ENCODE data around the gene TAF4.
"Not testable (repeated sequence)": the region's sequence is repeated elsewhere in the genome, so short reads cannot be mapped to it uniquely, and the experiment has no call there.

TAF4 gene

GRCh38 chr20:62063315-62063980, 2.2 kb downstream of the TAF4 start:
- Histone ChIP-seq H3K4me1 (ENCODE audit: control insufficient read depth, insufficient read depth, low read length) (peaks cover 29% of the 10 kb centered on the region), H3K9ac (ENCODE audit: low read length) (peak overlapping the region; percentile 22), H3K9me3 (ENCODE audit: control insufficient read depth, insufficient read depth, low read depth, low read length) (no peaks in the 10 kb centered on the region), H3K27ac (ENCODE audit: low read depth, low read length) (no peak overlapping the region), H3K27me3 (ENCODE audit: control insufficient read depth, insufficient read depth, low read length) (no peaks in the 10 kb centered on the region), H3K4me3 (ENCODE audit: low read depth, low read length) (peak overlapping the region; percentile 60), H3K36me3 (ENCODE audit: control insufficient read depth, insufficient read depth, low read length) (0 out of 2 replicates have a peak, but pooled peaks cover 2% of the 10 kb centered on the region)

DNA sequence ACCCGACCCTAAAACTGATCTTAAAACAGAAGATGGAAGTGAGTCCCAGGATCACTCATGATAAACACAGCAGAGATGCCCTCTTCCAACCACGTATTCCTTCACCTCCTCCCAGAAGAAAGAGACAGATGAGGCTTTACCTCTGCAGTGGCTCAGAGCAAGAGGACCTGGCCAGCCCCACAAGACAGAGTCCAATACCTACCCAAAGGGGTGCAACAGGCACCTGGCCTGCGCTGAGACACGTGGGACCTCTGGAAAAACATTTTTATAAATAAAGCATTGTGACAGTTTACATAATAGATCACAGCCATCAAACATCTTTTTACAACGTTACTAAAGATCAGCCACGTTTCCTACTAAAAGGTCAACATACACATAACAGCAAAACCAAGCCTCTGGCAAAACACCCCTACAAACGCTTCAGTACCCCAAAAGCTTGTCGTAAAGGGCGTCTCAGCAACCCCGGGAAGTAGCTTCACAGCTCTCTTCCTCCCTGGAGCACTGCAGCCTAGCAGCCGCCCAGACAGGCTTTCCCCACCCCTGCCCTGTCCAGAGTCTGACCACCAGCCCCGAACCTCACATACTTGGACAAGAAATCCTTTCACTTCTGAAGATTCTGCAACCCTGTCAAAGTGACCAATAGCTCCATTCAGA, 2.9 kb downstream of the TAF4 start:
- Histone ChIP-seq H3K27me3 (ENCODE audit: control insufficient read depth, insufficient read depth, low read length) (no peaks in the 10 kb centered on the region), H3K4me1 (ENCODE audit: control insufficient read depth, insufficient read depth, low read length) (peaks cover 28% of the 10 kb centered on the region), H3K4me3 (ENCODE audit: low read depth, low read length) (peak overlapping the region; percentile 60), H3K9me3 (ENCODE audit: control insufficient read depth, insufficient read depth, low read depth, low read length) (no peaks in the 10 kb centered on the region), H3K27ac (ENCODE audit: low read depth, low read length) (no peak overlapping the region), H3K36me3 (ENCODE audit: control insufficient read depth, insufficient read depth, low read length) (0 out of 2 replicates have a peak, but pooled peaks cover 2% of the 10 kb centered on the region), H3K9ac (ENCODE audit: low read length) (no peak overlapping the region)

DNA sequence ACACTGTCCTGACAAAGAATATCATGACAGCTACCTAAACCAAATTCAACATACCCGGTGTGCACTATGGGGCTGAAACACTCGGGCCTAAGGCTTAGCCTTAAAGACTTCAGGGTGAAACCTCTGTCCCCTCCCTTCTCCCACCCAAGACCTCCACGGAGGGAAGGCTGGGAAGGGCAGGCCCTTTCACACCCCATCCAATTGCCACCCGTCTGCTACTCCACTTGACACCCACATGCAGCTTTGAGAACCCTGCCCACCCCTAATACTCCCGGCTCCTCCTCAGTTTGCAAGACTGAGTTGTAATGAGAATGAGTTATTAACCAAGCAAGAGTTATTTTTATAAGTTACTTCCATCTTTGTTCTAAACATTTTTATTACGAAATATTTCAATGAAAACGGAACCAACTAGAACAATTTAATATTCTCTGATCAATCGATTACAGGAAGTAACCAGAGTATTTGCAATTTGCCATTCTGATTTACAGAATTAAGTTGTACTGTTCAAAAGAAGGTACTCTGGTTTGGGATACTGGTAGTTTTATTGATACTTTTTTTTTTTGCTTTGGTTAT, 3.7 kb downstream of the TAF4 start:
- Histone ChIP-seq H3K9ac (ENCODE audit: low read length) (no peak overlapping the region), H3K36me3 (ENCODE audit: control insufficient read depth, insufficient read depth, low read length) (0 out of 2 replicates have a peak, but pooled peaks cover 2% of the 10 kb centered on the region), H3K27me3 (ENCODE audit: control insufficient read depth, insufficient read depth, low read length) (no peaks in the 10 kb centered on the region), H3K4me1 (ENCODE audit: control insufficient read depth, insufficient read depth, low read length) (peaks cover 21% of the 10 kb centered on the region), H3K9me3 (ENCODE audit: control insufficient read depth, insufficient read depth, low read depth, low read length) (no peaks in the 10 kb centered on the region), H3K4me3 (ENCODE audit: low read depth, low read length) (no peak overlapping the region), H3K27ac (ENCODE audit: low read depth, low read length) (no peak overlapping the region)

DNA sequence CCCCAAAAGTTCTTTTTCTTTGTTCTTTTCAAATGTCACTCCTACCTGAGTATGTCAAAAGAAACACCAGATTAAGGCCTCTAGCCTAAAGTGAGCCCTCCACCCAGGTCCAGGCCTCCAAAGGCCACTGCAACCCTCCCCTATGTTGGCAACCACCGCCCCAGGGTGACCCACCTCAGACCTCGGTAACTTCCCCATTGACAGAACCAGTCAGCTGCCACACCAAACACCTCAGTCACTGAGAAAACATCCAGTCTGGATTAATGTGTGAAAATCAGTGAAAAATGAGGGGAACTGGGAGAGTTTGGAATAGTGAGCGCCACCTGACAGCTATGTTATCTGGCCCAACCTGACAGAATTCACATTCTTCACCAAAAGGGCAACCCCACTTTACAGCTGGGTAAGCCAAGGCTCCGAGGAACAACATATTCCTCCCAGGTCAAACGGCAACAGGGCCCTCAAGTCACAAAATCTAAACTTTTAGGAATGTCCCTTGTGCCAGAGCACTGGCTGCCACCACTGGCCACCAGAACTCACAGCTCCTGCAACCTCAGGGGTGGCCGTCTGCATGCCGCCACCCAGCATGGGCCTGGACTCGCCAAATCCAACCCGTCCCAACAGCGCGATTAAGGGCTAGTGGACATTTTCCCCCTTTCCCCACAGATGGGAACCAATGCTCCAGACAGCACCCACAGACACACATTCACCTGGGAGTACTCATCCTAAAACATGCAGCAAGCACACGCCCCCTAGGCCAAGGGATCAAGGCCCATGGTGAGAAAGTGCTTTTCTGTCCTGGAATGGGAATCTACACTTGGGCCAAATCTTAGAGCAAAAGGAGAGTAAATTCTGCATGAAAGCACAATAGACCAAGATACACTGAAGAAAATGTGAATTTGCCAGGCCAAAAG, 4.8 kb downstream of the TAF4 start:
- H3K4me3 ChIP-seq (ENCODE audit: low read depth, low read length) = no peak overlapping the region
- peaks cover 17% of the 10 kb centered on the region for H3K4me1 ChIP-seq (ENCODE audit: control insufficient read depth, insufficient read depth, low read length)
- no peaks in the 10 kb centered on the region for H3K27me3 ChIP-seq (ENCODE audit: control insufficient read depth, insufficient read depth, low read length)
- no peak overlapping the region for H3K27ac ChIP-seq (ENCODE audit: low read depth, low read length)
- H3K36me3 ChIP-seq (ENCODE audit: control insufficient read depth, insufficient read depth, low read length) = 0 out of 2 replicates have a peak, but pooled peaks cover 2% of the 10 kb centered on the region
- H3K9me3 ChIP-seq (ENCODE audit: control insufficient read depth, insufficient read depth, low read depth, low read length) = peaks cover 4% of the 10 kb centered on the region; the same call in 1 of the 2 replicates
- no peak overlapping the region for H3K9ac ChIP-seq (ENCODE audit: low read length)

GRCh38 chr20:62059920-62060630, 5.6 kb downstream of the TAF4 start:
- H3K9ac ChIP-seq (ENCODE audit: low read length) = no peak overlapping the region

DNA sequence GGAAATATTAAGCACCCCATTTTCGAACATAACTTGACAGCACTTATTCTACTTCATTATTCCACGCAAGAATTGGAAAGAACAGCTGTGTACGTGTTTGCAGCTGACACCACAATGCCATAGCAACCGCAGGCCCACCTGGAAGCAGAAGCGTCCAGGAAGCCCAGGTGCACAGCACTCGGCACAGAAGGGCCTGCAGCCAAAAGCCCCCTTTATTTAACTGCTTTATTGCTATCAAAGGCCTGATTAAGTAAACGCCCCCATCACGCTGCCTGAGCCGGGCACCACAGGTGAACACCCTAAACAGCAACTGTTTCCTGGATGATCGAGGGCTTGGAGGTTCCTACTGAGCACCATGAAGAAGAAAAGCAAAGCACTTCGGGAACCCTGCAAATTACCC, 6.3 kb downstream of the TAF4 start:
- no peak overlapping the region for H3K9ac ChIP-seq (ENCODE audit: low read length)
- peaks cover 9% of the 10 kb centered on the region; the same call in 1 of the 2 replicates for H3K36me3 ChIP-seq (ENCODE audit: control insufficient read depth, insufficient read depth, low read length)

More at GRCh38 chr20:62059920-62060630, 5.6 kb downstream of the TAF4 start:
- H3K36me3 ChIP-seq (ENCODE audit: control insufficient read depth, insufficient read depth, low read length) = peaks cover 8% of the 10 kb centered on the region; the same call in 1 of the 2 replicates
- H3K4me1 ChIP-seq (ENCODE audit: control insufficient read depth, insufficient read depth, low read length) = peaks cover 17% of the 10 kb centered on the region
- H3K27ac ChIP-seq (ENCODE audit: low read depth, low read length) = no peak overlapping the region
- H3K9me3 ChIP-seq (ENCODE audit: control insufficient read depth, insufficient read depth, low read depth, low read length) = peaks cover 10% of the 10 kb centered on the region
- H3K4me3 ChIP-seq (ENCODE audit: low read depth, low read length) = no peak overlapping the region
- no peaks in the 10 kb centered on the region for H3K27me3 ChIP-seq (ENCODE audit: control insufficient read depth, insufficient read depth, low read length)

DNA sequence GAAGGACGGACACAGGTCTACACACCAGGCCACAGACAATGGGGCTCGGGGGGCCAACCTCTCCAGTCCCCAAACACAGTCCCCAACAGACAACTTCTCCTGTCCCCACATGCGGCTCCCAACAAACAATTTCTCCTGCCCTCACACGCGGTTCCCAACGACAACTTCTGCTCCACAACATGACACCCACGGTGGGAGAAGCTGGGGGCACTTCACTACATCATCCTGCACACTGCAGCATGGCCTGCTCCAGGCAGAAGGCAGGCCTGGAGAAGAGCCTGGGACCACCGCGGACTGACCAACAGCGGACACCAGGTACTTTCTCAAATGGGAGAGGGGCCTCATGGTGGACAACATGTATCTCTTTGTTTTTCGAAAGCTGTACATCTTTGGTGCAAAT, 6.7 kb downstream of the TAF4 start:
- Histone ChIP-seq H3K27ac (ENCODE audit: low read depth, low read length) (no peak overlapping the region), H3K9me3 (ENCODE audit: control insufficient read depth, insufficient read depth, low read depth, low read length) (peaks cover 11% of the 10 kb centered on the region), H3K4me1 (ENCODE audit: control insufficient read depth, insufficient read depth, low read length) (peaks cover 13% of the 10 kb centered on the region)

More for the DNA sequence above, 6.3 kb downstream of the TAF4 start:
- Histone ChIP-seq H3K4me1 (ENCODE audit: control insufficient read depth, insufficient read depth, low read length) (peaks cover 17% of the 10 kb centered on the region), H3K27ac (ENCODE audit: low read depth, low read length) (no peak overlapping the region), H3K9me3 (ENCODE audit: control insufficient read depth, insufficient read depth, low read depth, low read length) (peaks cover 11% of the 10 kb centered on the region), H3K4me3 (ENCODE audit: low read depth, low read length) (no peak overlapping the region), H3K27me3 (ENCODE audit: control insufficient read depth, insufficient read depth, low read length) (no peaks in the 10 kb centered on the region)

GRCh38 chr20:62056975-62057374, 8.7 kb downstream of the TAF4 start:
- Histone ChIP-seq H3K4me1 (ENCODE audit: control insufficient read depth, insufficient read depth, low read length) (peaks cover 5% of the 10 kb centered on the region; the same call in 1 of the 2 replicates), H3K36me3 (ENCODE audit: control insufficient read depth, insufficient read depth, low read length) (peaks cover 9% of the 10 kb centered on the region; the same call in 1 of the 2 replicates), H3K27me3 (ENCODE audit: control insufficient read depth, insufficient read depth, low read length) (no peaks in the 10 kb centered on the region), H3K9me3 (ENCODE audit: control insufficient read depth, insufficient read depth, low read depth, low read length) (peaks cover 11% of the 10 kb centered on the region), H3K4me3 (ENCODE audit: low read depth, low read length) (no peak overlapping the region), H3K9ac (ENCODE audit: low read length) (no peak overlapping the region), H3K27ac (ENCODE audit: low read depth, low read length) (no peak overlapping the region)

More for the DNA sequence above, 6.7 kb downstream of the TAF4 start:
- H3K27me3 ChIP-seq (ENCODE audit: control insufficient read depth, insufficient read depth, low read length) = no peaks in the 10 kb centered on the region
- peaks cover 9% of the 10 kb centered on the region; the same call in 1 of the 2 replicates for H3K36me3 ChIP-seq (ENCODE audit: control insufficient read depth, insufficient read depth, low read length)
- no peak overlapping the region for H3K4me3 ChIP-seq (ENCODE audit: low read depth, low read length)
- no peak overlapping the region for H3K9ac ChIP-seq (ENCODE audit: low read length)

GRCh38 chr20:62056377-62056776, 9.3 kb downstream of the TAF4 start:
- no peak overlapping the region for H3K4me3 ChIP-seq (ENCODE audit: low read depth, low read length)
- H3K9me3 ChIP-seq (ENCODE audit: control insufficient read depth, insufficient read depth, low read depth, low read length) = peaks cover 11% of the 10 kb centered on the region
- peaks cover 9% of the 10 kb centered on the region; the same call in 1 of the 2 replicates for H3K36me3 ChIP-seq (ENCODE audit: control insufficient read depth, insufficient read depth, low read length)
- no peak overlapping the region for H3K9ac ChIP-seq (ENCODE audit: low read length)
- H3K4me1 ChIP-seq (ENCODE audit: control insufficient read depth, insufficient read depth, low read length) = peaks cover 9% of the 10 kb centered on the region; the same call in 1 of the 2 replicates
- no peak overlapping the region for H3K27ac ChIP-seq (ENCODE audit: low read depth, low read length)
- no peaks in the 10 kb centered on the region for H3K27me3 ChIP-seq (ENCODE audit: control insufficient read depth, insufficient read depth, low read length)

DNA sequence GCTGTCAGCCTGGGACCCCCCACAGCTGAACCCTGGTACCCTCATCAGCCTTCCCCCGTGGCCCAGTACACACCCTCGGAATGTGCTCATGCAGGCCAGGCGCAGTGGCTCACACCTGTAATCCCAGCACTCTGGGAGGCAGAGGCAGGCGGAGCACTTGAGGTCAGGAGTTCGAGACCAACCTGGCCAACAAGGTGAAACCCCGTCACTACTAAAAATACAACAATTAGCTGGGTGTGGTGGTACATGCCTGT, 9.9 kb downstream of the TAF4 start:
- not testable (repeated sequence) for H3K36me3 ChIP-seq (ENCODE audit: control insufficient read depth, insufficient read depth, low read length); H3K27ac ChIP-seq (ENCODE audit: low read depth, low read length); H3K9ac ChIP-seq (ENCODE audit: low read length); H3K27me3 ChIP-seq (ENCODE audit: control insufficient read depth, insufficient read depth, low read length); H3K4me3 ChIP-seq (ENCODE audit: low read depth, low read length)
- Histone ChIP-seq H3K9me3 (ENCODE audit: control insufficient read depth, insufficient read depth, low read depth, low read length) (peaks cover 11% of the 10 kb centered on the region), H3K4me1 (ENCODE audit: control insufficient read depth, insufficient read depth, low read length) (peaks cover 15% of the 10 kb centered on the region; the same call in 1 of the 2 replicates)
